ENCODE data around the gene SRSF5. TPM values are rescaled to one million over a fixed set of nuclear protein-coding genes. Genes with fewer than 3 reads are reported as not detected.
A peak's percentile ranks its signal among the peaks of the same experiment; 100 is the strongest.

Gene SRSF5
- total RNA-seq, 1 donor from 2014 or later, result 386 TPM

DNA sequence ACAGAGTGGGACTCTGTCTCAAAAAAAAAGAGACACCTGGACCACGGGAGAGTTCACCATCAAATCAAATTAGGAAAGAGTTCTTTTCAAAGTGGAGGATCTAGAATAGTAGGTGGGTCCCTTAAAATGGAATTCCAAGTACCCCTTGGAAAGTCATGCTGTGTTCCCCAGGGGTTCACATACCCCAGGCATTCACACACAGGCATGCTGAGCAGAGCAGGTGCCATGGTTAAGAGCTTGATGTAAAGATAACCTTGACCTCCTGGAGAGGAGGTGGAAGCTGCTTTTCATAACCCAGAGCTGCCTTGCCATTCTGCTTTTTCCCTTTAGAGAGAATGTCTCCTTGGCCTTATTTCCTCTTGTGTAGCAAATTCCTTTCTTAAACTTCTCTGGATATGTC, 14.2 kb upstream of the SRSF5 start:
- H3K9me3 ChIP-seq, result no peaks in the 10 kb centered on the region
- no peaks in the 10 kb centered on the region for H3K4me1 ChIP-seq
- TF ChIP-seq POLR2AphosphoS5 (IDR thresholded peaks at IDR 0.05; ENCODE audit: insufficient read depth in 1 of 2, low read depth in 1 of 2) (no peak), POLR2A (IDR thresholded peaks at IDR 0.05) (no peak)
- TF ChIP-seq, protein P1, sequence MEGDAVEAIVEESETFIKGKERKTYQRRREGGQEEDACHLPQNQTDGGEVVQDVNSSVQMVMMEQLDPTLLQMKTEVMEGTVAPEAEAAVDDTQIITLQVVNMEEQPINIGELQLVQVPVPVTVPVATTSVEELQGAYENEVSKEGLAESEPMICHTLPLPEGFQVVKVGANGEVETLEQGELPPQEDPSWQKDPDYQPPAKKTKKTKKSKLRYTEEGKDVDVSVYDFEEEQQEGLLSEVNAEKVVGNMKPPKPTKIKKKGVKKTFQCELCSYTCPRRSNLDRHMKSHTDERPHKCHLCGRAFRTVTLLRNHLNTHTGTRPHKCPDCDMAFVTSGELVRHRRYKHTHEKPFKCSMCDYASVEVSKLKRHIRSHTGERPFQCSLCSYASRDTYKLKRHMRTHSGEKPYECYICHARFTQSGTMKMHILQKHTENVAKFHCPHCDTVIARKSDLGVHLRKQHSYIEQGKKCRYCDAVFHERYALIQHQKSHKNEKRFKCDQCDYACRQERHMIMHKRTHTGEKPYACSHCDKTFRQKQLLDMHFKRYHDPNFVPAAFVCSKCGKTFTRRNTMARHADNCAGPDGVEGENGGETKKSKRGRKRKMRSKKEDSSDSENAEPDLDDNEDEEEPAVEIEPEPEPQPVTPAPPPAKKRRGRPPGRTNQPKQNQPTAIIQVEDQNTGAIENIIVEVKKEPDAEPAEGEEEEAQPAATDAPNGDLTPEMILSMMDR (IDR thresholded peaks at IDR 0.05), result no peak
- no peak for DNase-seq (ENCODE audit: extremely low spot score in 2 of 2)
- no peaks in the 10 kb centered on the region for H3K36me3 ChIP-seq
- H3K4me3 ChIP-seq, result no peak overlapping the region
- no peak overlapping the region for H3K27ac ChIP-seq
- H3K27me3 ChIP-seq, result no peaks in the 10 kb centered on the region
- intact Hi-C loops (cut with DNase I), result no loop called here

DNA sequence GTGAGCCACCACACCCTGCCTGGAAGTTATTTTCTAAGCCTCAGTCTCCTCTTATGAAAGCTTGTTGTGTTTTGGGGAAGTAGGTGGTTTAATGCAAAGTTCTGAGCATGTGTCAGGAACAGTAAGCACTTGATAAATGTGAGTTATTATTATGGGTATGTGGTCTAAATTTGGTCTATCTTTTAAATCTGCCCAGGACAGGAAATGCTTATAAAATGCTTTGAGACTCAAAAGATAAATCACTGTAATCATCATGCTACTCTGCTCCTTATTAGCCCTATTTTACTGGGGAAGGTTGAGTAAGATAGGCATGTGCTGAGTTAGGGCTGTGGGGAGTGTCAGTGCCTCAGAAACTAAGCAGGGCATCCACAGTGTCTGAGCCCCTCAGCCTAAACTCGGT, 13.1 kb upstream of the SRSF5 start:
- H3K27ac ChIP-seq, result no peak overlapping the region
- TF ChIP-seq, protein P1 (IDR thresholded peaks at IDR 0.05), result no peak
- TF ChIP-seq POLR2AphosphoS5 (IDR thresholded peaks at IDR 0.05; ENCODE audit: insufficient read depth in 1 of 2, low read depth in 1 of 2), result no peak
- TF ChIP-seq POLR2A (IDR thresholded peaks at IDR 0.05), result no peak
- H3K9me3 ChIP-seq, result no peaks in the 10 kb centered on the region
- no peak overlapping the region for H3K4me3 ChIP-seq
- DNase-seq (ENCODE audit: extremely low spot score in 2 of 2), result no peak
- no peaks in the 10 kb centered on the region for H3K36me3 ChIP-seq
- H3K27me3 ChIP-seq, result no peaks in the 10 kb centered on the region
- H3K4me1 ChIP-seq, result no peaks in the 10 kb centered on the region
- intact Hi-C loops (cut with DNase I), result no loop called here

DNA sequence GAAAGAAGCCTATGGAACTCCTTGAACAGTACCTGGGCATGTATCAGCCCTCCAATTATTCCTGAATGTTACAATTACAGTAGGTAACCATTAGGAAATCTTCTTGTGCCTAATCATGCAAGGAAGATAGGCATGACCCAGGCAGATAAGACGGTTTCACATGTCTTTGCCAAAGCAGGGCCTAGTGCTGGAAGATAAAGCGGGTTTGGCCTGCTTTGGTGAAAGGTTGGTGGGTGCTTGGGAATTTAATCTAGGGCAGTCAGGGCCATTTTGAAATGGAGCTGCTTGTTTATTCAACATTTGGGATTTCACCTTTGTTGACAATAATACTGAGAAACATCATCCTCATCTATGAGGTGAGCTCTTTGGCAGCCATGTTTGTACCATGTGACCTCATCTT, 12.5 kb upstream of the SRSF5 start:
- no peak for DNase-seq (ENCODE audit: extremely low spot score in 2 of 2)
- Histone ChIP-seq H3K4me1 (no peaks in the 10 kb centered on the region), H3K36me3 (no peaks in the 10 kb centered on the region), H3K4me3 (no peak overlapping the region), H3K27ac (no peak overlapping the region), H3K27me3 (no peaks in the 10 kb centered on the region), H3K9me3 (no peaks in the 10 kb centered on the region)
- TF ChIP-seq POLR2AphosphoS5 (IDR thresholded peaks at IDR 0.05; ENCODE audit: insufficient read depth in 1 of 2, low read depth in 1 of 2), result no peak
- TF ChIP-seq, protein P1 (IDR thresholded peaks at IDR 0.05), result no peak
- no peak for TF ChIP-seq POLR2A (IDR thresholded peaks at IDR 0.05)
- intact Hi-C loops (cut with DNase I), result no loop called here

DNA sequence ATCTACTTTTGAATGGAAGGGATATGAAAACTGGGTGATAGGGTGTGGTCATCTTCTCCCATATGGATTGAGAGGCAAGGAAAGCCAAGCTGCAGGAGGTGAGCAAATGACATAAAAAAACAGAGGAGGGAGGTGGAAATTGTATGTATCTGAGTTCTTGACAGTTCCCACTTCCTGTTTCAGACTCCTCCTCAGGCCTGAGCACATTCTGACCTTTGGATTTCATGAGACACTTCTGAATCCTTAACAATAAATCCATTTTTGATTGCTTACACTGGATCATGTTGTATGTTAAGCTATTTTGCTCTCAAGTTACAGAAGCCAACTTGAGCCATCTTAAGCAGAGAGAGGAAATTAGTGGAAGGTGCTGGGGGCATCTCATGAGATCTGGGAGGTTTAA, 11.6 kb upstream of the SRSF5 start:
- no peak overlapping the region for H3K4me3 ChIP-seq
- H3K36me3 ChIP-seq, result no peaks in the 10 kb centered on the region
- DNase-seq (ENCODE audit: extremely low spot score in 2 of 2), result no peak
- TF ChIP-seq, protein P1 (IDR thresholded peaks at IDR 0.05), result no peak
- TF ChIP-seq POLR2AphosphoS5 (IDR thresholded peaks at IDR 0.05; ENCODE audit: insufficient read depth in 1 of 2, low read depth in 1 of 2) (no peak), POLR2A (IDR thresholded peaks at IDR 0.05) (no peak)
- H3K4me1 ChIP-seq, result no peaks in the 10 kb centered on the region
- no peak overlapping the region for H3K27ac ChIP-seq
- H3K27me3 ChIP-seq, result no peaks in the 10 kb centered on the region
- no peaks in the 10 kb centered on the region for H3K9me3 ChIP-seq
- intact Hi-C loops (cut with DNase I), result no loop called here

DNA sequence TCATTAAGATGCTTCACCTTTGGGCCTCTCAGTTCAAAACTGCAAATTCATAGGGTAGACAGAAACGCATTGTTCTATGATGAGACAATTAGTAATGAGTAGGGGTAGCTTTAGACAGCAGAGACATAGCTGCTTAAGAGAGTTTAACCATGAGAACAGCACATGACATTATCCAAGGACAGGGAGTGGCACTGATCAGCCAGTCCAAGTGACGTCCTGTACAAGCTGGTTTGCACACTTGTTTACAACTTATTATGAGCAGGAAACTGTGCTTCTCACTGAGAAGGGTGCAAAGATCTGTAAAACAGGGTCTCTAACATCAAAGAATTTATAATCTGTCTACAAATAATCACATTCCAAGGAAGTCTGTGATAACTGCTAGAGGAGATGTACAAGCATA, 11.2 kb upstream of the SRSF5 start:
- no peaks in the 10 kb centered on the region for H3K36me3 ChIP-seq
- H3K27ac ChIP-seq, result no peak overlapping the region
- no peak overlapping the region for H3K4me3 ChIP-seq
- no peaks in the 10 kb centered on the region for H3K9me3 ChIP-seq
- TF ChIP-seq POLR2A (IDR thresholded peaks at IDR 0.05) (no peak), POLR2AphosphoS5 (IDR thresholded peaks at IDR 0.05; ENCODE audit: insufficient read depth in 1 of 2, low read depth in 1 of 2) (peak in 1 of 2 donors; percentile 28)
- TF ChIP-seq, protein P1 (IDR thresholded peaks at IDR 0.05), result no peak
- no peaks in the 10 kb centered on the region for H3K27me3 ChIP-seq
- H3K4me1 ChIP-seq, result no peaks in the 10 kb centered on the region
- intact Hi-C loops (cut with DNase I), result no loop called here
- no peak for DNase-seq (ENCODE audit: extremely low spot score in 2 of 2)

All from vagina (tissue), 2 donors.